Central memory CD8-positive, alpha-beta T cell (primary cell): ENCODE results near the gene AIMP1.
"Not testable (repeated sequence)": the region's sequence is repeated elsewhere in the genome, so short reads cannot be mapped to it uniquely, and the experiment has no call there.

Experiments
- ATAC-seq: fragments of 150-1000 bp; cut with Tn5 transposase; replicated peaks from 2 replicates; pipeline ENCODE4 v1.10.0; 2022; ENCODE audit warnings: mild to moderate bottlenecking, moderate FRiP score, moderate number of reproducible peaks; ENCODE audit not compliant: poor library complexity, severe bottlenecking; ENCODE audit errors: extremely low read depth
- DNase-seq, 2 donors: peaks; one replicate each; pipeline ENCODE4 v3.0.0; 2021; ENCODE audit warnings: low spot score in 2 of 2
- H3K27ac Mint-ChIP-seq: one replicate; pipeline ENCODE4 v1.8.0; 2022; ENCODE audit warnings: low read depth, mild to moderate bottlenecking, moderate library complexity, mixed read lengths
- H3K27me3 Mint-ChIP-seq: one replicate; pipeline ENCODE4 v1.8.0; 2022; ENCODE audit warnings: mixed read lengths
- H3K36me3 Mint-ChIP-seq: one replicate; pipeline ENCODE4 v1.8.0; 2022; ENCODE audit warnings: mild to moderate bottlenecking, moderate library complexity, mixed read lengths; ENCODE audit not compliant: insufficient read depth
- H3K4me1 Mint-ChIP-seq: one replicate; pipeline ENCODE4 v1.8.0; 2022; ENCODE audit warnings: mixed read lengths
- H3K4me3 Mint-ChIP-seq: one replicate; pipeline ENCODE4 v1.8.0; 2022; ENCODE audit warnings: mild to moderate bottlenecking, moderate library complexity, mixed read lengths
- H3K9me3 Mint-ChIP-seq: one replicate; pipeline ENCODE4 v1.8.0; 2022; ENCODE audit warnings: mixed read lengths

Gene AIMP1

DNA sequence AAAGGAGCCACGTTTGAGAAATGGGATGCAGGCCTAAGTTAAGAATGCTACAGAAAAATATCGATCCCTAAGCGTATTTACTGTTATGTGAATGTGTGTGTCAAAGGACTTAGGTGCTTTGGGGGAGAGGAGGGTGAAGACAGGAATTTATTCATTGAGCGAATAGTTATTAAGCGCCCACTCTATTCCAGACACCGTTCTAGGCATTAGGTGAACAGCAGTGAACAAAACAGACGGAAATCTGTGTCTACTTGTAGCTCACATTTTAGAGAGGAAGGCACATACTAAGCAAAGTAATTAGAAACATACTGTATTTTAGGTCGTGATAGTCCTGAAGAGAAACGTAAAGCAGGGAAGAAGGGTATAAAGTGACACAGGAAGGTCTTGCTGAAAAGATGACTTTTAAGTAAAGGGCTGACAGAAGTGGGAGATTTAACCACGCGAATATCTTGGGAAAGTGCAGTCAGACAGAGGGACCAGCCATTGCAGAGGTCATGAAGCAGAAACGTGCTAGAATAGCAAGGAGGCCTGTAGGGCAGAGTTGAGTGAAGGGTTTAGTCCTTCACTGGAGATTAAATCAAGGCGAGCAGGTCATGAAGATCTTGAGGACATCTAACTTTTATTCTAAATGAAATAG is 541 bp downstream of the AIMP1 start:
- Mint-ChIP-seq H3K4me3 (no peak overlapping the region), H3K9me3 (no peaks in the 10 kb centered on the region), H3K36me3 (peaks cover 3% of the 10 kb centered on the region), H3K27ac (no peak overlapping the region), H3K27me3 (no peaks in the 10 kb centered on the region), H3K4me1 (peaks cover 27% of the 10 kb centered on the region)
- ATAC-seq (no peak), DNase-seq (no peak)

DNA sequence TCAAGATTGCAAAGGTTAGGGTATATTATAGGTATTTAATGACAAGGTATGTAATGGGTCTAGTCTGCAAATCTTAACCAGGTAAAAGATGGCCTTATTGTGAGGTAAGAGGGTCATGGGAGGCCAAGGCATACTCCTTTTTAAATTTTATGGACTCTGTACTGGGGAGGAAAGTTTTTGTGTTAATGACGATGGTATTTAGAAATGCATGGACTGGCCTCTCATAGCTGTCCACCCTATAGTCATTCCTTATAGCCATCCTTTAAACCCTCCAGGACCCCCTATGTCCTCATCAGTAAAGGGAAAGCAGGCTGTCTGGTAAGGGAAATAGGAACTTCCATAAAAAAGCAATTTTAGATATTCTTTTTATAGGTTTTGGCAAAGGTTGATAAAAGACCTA is 1.5 kb downstream of the AIMP1 start:
- DNase-seq: no peak
- peaks cover 26% of the 10 kb centered on the region for H3K4me1 Mint-ChIP-seq

DNA sequence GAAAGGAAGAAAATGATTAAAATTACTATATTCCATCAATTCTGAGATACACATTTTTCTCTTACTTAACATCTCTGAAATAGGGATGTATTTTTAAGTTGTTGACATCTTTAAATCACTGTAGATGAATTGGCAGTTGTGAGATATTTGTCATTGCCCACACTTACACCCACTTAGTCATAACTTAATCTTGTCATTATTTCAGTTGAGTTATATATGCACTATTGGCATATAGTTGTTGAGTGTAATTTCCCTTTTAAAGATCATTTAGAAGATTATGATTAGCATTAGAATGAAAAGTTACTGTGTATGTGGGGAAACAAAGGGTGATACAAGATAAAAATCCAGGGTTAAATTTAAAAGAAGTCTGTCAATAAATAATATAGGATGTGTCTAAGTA is 2.2 kb downstream of the AIMP1 start:
- Mint-ChIP-seq H3K27ac (peak overlapping the region; percentile 66), H3K4me3 (no peak overlapping the region), H3K27me3 (no peaks in the 10 kb centered on the region), H3K4me1 (peaks cover 20% of the 10 kb centered on the region), H3K9me3 (no peaks in the 10 kb centered on the region), H3K36me3 (peaks cover 3% of the 10 kb centered on the region)
- ATAC-seq (no peak), DNase-seq (no peak)

More for the DNA sequence above, 1.5 kb downstream of the AIMP1 start:
- ATAC-seq: no peak
- peak overlapping the region; percentile 66 for H3K27ac Mint-ChIP-seq
- H3K9me3 Mint-ChIP-seq: no peaks in the 10 kb centered on the region
- H3K4me3 Mint-ChIP-seq: no peak overlapping the region
- peaks cover 3% of the 10 kb centered on the region for H3K36me3 Mint-ChIP-seq
- H3K27me3 Mint-ChIP-seq: no peaks in the 10 kb centered on the region

DNA sequence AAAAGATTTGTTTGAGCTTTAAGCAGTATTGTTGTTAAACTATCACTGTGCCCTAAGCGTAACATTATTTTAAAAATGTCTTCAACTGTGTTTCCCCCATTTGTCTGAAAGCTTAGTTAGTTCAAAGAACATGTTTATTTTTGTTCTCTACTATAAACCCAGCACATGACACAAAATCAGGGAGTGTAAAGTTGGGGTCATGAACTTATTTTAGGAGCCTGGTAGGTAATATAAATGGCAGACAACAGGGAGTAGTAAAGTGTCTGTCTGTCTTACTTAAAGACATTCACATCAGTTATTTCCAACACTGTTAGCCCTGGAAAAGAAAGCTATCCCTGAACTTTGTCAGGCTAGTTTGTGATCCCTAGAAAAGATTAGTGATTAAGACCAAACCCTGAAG is 3.9 kb downstream of the AIMP1 start:
- no peak overlapping the region for H3K27ac Mint-ChIP-seq
- peaks cover 5% of the 10 kb centered on the region for H3K36me3 Mint-ChIP-seq
- peaks cover 9% of the 10 kb centered on the region for H3K4me1 Mint-ChIP-seq
- no peaks in the 10 kb centered on the region for H3K27me3 Mint-ChIP-seq
- no peak overlapping the region for H3K4me3 Mint-ChIP-seq
- no peak for DNase-seq
- no peak for ATAC-seq
- H3K9me3 Mint-ChIP-seq: no peaks in the 10 kb centered on the region

DNA sequence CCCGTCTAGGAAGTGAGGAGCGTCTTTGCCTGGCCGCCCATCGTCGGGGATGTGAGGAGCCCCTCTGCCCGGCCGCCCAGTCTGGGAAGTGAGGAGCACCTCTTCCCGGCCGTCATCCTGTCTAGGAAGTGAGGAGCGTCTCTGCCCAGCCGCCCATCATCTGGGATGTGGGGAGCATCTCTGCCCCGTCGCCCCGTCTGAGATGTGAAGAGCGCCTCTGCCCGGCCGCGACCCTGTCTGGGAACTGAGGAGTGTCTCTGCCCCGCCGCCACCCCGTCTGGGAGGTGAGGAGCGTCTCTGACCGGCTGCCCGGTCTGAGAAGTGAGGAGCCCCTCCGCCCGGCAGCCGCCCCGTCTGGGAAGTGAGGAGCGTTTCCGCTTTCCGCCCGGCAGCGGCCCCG is 4.8 kb downstream of the AIMP1 start:
- H3K9me3 Mint-ChIP-seq, H3K36me3 Mint-ChIP-seq, DNase-seq, ATAC-seq, H3K27me3 Mint-ChIP-seq, H3K27ac Mint-ChIP-seq, H3K4me1 Mint-ChIP-seq, H3K4me3 Mint-ChIP-seq: not testable (repeated sequence)

DNA sequence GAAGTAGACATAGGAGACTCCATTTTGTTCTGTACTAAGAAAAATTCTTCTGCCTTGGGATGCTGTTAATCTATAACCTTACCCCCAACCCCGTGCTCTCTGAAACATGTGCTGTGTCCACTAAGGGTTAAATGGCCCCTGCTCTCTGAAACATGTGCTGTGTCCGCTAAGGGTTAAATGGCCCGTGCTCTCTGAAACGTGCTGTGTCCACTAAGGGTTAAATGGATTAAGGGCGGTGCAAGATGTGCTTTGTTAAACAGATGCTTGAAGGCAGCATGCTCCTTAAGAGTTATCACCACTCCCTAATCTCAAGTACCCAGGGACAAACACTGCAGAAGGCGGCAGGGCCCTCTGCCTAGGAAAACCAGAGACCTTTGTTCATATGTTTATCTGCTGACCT is 5.5 kb downstream of the AIMP1 start:
- peaks cover 11% of the 10 kb centered on the region for H3K36me3 Mint-ChIP-seq
- not testable (repeated sequence) for H3K4me1 Mint-ChIP-seq, ATAC-seq, H3K27ac Mint-ChIP-seq, H3K27me3 Mint-ChIP-seq, DNase-seq, H3K9me3 Mint-ChIP-seq, H3K4me3 Mint-ChIP-seq

DNA sequence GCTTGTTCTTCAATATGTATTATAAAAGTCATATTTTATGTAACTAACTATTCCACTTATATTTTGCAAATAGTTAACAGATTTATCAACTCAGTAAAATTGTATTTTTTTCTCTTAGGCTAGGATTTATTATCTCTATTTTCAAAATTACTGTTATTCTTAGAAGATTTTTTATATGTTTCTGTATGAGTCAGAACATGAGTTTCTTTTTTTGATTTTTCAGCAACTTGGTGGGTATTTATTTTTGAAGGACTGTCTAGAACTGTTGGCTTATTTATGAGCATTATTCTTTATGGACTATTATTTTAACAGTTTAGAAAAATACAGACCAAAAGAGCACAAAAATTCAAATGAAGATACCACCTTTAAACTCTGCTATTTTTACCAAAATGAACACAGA is 6.8 kb downstream of the AIMP1 start:
- ATAC-seq (no peak), DNase-seq (no peak)
- H3K36me3 Mint-ChIP-seq: peaks cover 22% of the 10 kb centered on the region
- no peak overlapping the region for H3K4me3 Mint-ChIP-seq
- H3K4me1 Mint-ChIP-seq: peaks cover 5% of the 10 kb centered on the region
- H3K27ac Mint-ChIP-seq: no peak overlapping the region
- H3K9me3 Mint-ChIP-seq: no peaks in the 10 kb centered on the region
- no peaks in the 10 kb centered on the region for H3K27me3 Mint-ChIP-seq

DNA sequence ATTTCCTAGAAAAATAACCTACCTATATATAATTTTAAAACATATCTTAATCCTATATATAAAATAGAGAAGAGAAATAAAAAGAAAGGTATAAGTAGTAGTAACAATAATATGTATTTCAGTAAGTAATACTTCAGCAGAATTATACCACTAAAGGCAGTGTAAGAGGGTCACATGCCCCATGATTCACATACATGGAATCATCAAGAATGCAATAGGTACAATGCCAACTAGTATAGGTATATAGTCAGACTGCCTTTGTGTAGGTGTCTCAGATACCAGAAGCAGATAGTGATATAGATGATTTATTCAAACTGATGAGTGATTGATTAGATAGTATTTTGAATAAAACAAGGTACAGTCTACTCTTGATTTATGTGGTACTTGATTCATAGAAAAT is 9.4 kb downstream of the AIMP1 start:
- no peak for DNase-seq

DNA sequence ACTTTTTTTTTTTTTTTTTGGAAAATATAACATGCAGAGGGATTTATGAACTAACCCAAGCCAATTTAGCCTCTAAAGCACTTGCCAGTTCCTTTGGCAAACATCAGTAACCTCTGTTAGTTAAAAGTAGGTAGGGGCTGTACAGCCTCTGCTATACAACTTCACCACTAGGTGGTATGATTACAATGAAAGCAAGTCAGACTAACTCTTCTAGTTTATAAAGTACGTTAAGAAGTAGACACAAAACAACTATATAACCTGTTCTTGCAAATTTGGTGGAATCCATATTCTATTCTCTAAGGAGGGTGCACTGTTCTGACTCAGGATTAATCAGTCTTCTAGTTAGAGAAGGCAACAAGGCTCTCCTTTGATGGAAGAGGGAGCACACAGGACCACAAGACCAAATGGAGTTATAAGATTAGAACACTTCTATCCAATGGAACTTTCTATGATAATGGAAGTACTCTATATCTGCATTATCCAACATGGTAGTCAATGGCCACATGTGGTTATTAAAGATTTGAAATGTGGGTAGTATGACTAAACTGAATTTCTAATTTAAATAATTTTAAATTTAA is 12.8 kb downstream of the AIMP1 start:
- DNase-seq: no peak
- Mint-ChIP-seq H3K9me3 (no peaks in the 10 kb centered on the region), H3K36me3 (peaks cover 61% of the 10 kb centered on the region), H3K27ac (no peak overlapping the region), H3K4me1 (no peaks in the 10 kb centered on the region), H3K4me3 (no peak overlapping the region), H3K27me3 (no peaks in the 10 kb centered on the region)
- ATAC-seq: peak; percentile 60

More for the DNA sequence above, 9.4 kb downstream of the AIMP1 start:
- H3K4me1 Mint-ChIP-seq: peaks cover 5% of the 10 kb centered on the region
- peaks cover 39% of the 10 kb centered on the region for H3K36me3 Mint-ChIP-seq
- H3K27ac Mint-ChIP-seq: no peak overlapping the region
- no peak overlapping the region for H3K4me3 Mint-ChIP-seq
- H3K9me3 Mint-ChIP-seq: no peaks in the 10 kb centered on the region
- no peaks in the 10 kb centered on the region for H3K27me3 Mint-ChIP-seq
- ATAC-seq: no peak

DNA sequence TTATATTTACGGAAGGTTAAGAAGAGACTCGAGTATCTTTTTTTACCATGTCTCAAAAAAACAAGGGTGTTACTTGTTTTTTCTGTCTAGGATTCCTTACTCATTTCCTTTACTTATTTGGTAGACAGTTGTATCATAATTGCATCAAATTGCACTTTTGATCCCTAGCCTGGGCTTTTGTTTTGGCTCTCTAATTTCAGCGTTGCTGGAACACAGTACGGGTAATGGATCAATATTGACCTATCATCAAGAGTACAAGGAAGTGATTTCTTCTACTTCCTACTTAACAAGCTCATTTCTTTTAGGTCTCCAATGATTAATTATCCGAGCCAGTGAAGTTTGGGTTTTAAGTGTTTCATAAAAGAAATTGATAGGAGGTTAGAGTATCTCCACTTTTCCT is 16.8 kb downstream of the AIMP1 start:
- no peak for DNase-seq
- Mint-ChIP-seq H3K4me3 (no peak overlapping the region), H3K36me3 (peaks cover 67% of the 10 kb centered on the region), H3K27me3 (no peaks in the 10 kb centered on the region), H3K27ac (no peak overlapping the region), H3K9me3 (peaks cover 8% of the 10 kb centered on the region), H3K4me1 (peaks cover 8% of the 10 kb centered on the region)
- no peak for ATAC-seq

DNA sequence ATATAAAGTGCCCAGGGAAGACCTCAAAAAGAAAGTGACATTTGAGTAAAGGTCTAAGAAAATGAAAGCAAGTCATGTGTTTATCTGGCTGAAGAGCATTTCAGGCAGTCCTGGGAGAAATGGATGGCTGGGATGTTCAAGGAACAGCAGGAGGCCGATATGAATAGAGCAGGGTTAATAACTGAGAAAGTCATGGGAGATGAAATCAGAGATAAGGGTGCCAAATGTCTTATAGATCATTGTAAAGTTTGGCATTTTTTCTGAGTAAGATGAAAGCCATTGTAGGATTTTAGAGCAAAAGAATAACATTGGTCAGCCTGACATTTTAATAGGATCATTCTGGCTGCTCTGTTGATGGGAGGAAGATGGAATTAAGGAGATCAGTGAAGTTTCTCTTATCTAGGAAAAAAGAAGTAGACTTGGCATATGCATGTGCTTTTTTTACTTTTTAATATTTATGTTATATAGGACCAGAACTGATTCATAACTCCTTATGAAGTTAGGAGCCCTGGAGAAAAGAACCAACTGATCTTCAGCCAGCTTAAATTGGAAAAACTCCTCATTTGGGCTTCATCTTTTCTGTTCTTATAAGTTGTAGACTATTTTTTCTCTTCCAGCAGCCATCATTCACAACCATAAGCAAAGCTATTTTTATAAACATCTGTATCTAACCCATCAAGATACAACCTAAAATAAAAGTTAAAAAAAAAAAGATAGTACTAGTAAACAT is 18.6 kb downstream of the AIMP1 start:
- DNase-seq (no peak), ATAC-seq (no peak)
- Mint-ChIP-seq H3K27me3 (no peaks in the 10 kb centered on the region), H3K36me3 (peaks cover 54% of the 10 kb centered on the region), H3K27ac (no peak overlapping the region), H3K9me3 (peaks cover 8% of the 10 kb centered on the region), H3K4me3 (no peak overlapping the region), H3K4me1 (peaks cover 18% of the 10 kb centered on the region)

DNA sequence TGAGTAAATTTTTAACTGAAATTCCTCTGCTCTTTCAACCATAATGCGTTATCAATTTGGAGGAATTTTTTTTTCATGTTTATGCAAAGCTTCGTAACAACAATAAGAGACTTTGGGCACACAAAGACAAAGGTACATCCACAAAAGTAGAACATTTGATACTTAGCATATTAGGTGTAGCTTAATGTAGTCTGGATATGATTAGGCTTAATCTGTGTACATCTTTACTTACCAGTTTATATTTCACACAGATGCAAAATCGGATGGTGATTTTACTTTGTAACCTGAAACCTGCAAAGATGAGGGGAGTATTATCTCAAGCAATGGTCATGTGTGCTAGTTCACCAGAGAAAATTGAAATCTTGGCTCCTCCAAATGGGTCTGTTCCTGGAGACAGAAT is 20.3 kb downstream of the AIMP1 start:
- peaks cover 46% of the 10 kb centered on the region for H3K36me3 Mint-ChIP-seq
- H3K4me3 Mint-ChIP-seq: no peak overlapping the region
- H3K27ac Mint-ChIP-seq: no peak overlapping the region
- DNase-seq (no peak), ATAC-seq (no peak)
- H3K4me1 Mint-ChIP-seq: peaks cover 35% of the 10 kb centered on the region
- H3K9me3 Mint-ChIP-seq: peaks cover 8% of the 10 kb centered on the region
- no peaks in the 10 kb centered on the region for H3K27me3 Mint-ChIP-seq

DNA sequence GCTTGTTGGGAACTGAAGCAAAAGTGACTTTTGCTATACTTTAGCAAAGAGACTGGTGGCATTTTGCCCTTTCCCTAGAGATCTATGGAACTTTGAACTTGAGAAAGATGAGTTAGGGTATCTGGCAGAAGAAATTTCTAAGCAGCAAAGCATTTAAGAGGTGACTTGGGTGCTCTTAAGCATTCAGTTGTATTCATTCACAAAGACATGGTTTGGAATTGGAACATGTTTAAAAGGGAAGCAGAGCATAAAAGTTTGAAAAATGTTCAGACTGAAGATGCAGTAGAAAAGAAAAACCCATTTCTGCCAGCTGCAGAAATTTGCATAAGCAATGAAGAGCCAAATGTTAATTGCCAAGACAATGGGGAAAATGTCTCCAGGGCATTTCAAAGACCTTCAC is 21.6 kb downstream of the AIMP1 start:
- DNase-seq (no peak), ATAC-seq (no peak)
- Mint-ChIP-seq H3K27ac (no peak overlapping the region), H3K4me3 (no peak overlapping the region), H3K9me3 (peaks cover 8% of the 10 kb centered on the region), H3K4me1 (peaks cover 48% of the 10 kb centered on the region), H3K27me3 (no peaks in the 10 kb centered on the region), H3K36me3 (peaks cover 44% of the 10 kb centered on the region)
